NT2/D1 (cell line): Measurements from ENCODE around the gene TENM4.

Experiments
- SUZ12 ChIP-seq: IDR thresholded peaks from 2 replicates; pipeline ENCODE4 v1.6.1; 2011; ENCODE audit not compliant: insufficient read length, insufficient read depth; ENCODE audit errors: extremely low read depth
- YY1 ChIP-seq: IDR thresholded peaks from 2 replicates; pipeline ENCODE4 v1.6.1; 2011; ENCODE audit not compliant: insufficient read length, insufficient read depth
- ZNF274 ChIP-seq: IDR thresholded peaks from 2 replicates; pipeline ENCODE4 v1.6.1; 2011; ENCODE audit warnings: mild to moderate bottlenecking, low read depth, low read length

DNA sequence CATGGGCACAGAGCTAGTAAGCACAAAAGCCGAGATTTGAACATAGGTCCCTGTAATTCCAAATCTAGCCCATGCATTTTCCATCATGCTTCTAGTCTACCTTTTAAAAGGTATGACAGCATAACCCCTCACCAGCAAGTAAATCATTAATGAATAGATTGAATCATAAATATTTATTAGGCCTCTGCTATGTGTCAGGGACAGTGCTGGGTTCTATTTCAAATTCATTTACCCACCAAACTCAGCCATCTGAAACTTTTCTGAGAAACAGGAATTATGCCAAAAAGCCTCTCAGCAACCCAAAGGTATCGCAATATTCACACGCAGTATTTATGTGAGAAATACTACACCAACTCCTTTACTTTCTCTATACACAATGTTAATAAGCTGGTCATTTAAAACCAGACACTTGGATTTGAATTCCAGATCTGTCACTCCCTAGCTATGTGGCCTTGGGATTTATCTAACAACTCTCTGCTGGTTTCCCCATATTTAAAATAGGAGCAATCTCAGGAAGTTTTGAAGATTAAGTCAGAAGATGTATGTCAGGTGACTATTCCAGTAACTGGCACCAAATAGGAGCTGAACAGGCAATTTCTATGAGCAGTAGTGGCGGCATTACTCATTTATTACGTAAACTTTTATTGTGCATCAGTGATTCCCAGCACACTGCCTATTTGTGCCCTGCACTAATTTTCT, 191.4 kb downstream of the TENM4 start:
- TF ChIP-seq YY1, result no peak
- no peak for TF ChIP-seq ZNF274
- no peak for TF ChIP-seq SUZ12
